AG09309 (cell line): ENCODE measurements around the gene CCN5.

Experiments
- DNase-seq: peaks from one replicate; pipeline ENCODE4 v3.0.0-alpha.2; 2010; ENCODE audit warnings: low read depth
- H3K4me3 ChIP-seq: 2 replicates; pipeline ENCODE4 v1.5.1; 2011; ENCODE audit warnings: mild to moderate bottlenecking, low read depth, low read length, moderate library complexity; ENCODE audit not compliant: control insufficient read depth
- CTCF ChIP-seq: IDR thresholded peaks from 2 replicates; pipeline ENCODE4 v1.5.1; 2011; ENCODE audit warnings: mild to moderate bottlenecking, low read depth, low read length, inconsistent platforms; ENCODE audit not compliant: insufficient read depth, control insufficient read depth; ENCODE audit errors: missing control alignments

Gene CCN5

GRCh38 chr20:44722990-44723389 is 7.8 kb downstream of the CCN5 start:
- H3K4me3 ChIP-seq, result no peak overlapping the region
- DNase-seq, result no peak
- no peak for TF ChIP-seq CTCF

GRCh38 chr20:44723391-44723790 is 8.2 kb downstream of the CCN5 start:
- TF ChIP-seq CTCF, result no peak
- no peak overlapping the region for H3K4me3 ChIP-seq
- DNase-seq, result no peak

- no peak for DNase-seq
- TF ChIP-seq CTCF, result no peak
- H3K4me3 ChIP-seq, result no peak overlapping the region
Measured at GRCh38 chr20:44723798-44724362, 8.7 kb downstream of the CCN5 start.

- no peak overlapping the region for H3K4me3 ChIP-seq
- TF ChIP-seq CTCF, result no peak
- DNase-seq, result no peak
Measured at GRCh38 chr20:44724423-44725091, 9.4 kb downstream of the CCN5 start.

GRCh38 chr20:44725837-44726236 is 10.7 kb downstream of the CCN5 start:
- no peak overlapping the region for H3K4me3 ChIP-seq
- TF ChIP-seq CTCF, result no peak
- no peak for DNase-seq

DNA sequence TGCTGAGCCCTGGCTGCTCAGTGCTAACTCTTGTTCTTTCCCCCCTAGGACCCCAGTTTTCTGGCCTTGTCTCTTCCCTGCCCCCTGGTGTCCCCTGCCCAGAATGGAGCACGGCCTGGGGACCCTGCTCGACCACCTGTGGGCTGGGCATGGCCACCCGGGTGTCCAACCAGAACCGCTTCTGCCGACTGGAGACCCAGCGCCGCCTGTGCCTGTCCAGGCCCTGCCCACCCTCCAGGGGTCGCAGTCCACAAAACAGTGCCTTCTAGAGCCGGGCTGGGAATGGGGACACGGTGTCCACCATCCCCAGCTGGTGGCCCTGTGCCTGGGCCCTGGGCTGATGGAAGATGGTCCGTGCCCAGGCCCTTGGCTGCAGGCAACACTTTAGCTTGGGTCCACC is 11.9 kb downstream of the CCN5 start:
- no peak for TF ChIP-seq CTCF
- H3K4me3 ChIP-seq, result no peak overlapping the region
- no peak for DNase-seq
